Measurements from ENCODE around the gene ADCY4.
"Not testable (repeated sequence)": the region's sequence is repeated elsewhere in the genome, so short reads cannot be mapped to it uniquely, and the experiment has no call there.

Gene ADCY4

DNA sequence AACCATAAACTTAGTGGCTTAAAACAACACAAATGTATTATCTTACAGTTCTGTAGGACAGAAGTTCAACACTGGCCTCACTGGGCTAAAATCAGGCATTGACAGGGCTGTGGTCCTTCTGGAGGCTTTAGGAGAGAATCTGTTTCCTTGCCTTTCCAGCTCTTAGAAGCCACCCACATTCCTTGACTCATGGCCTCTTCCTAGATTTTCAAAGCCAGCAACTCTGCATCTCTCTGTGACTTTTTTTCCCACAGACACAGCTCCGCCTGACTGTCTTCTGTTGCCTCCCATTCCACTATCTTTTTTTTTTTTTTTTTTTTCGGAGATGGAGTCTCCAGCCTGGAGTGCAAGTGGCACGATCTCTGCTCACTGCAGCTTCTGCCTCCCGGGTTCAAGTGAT is 21.3 kb upstream of the ADCY4 start:
- Histone ChIP-seq H3K27me3 (ENCODE audit: low read length) (no peaks in the 10 kb centered on the region), H3F3A (ENCODE audit: insufficient read depth) (no peaks in the 10 kb centered on the region), H3K9me3 (ENCODE audit: insufficient read depth, low read length) (no peaks in the 10 kb centered on the region), H2AFZ (ENCODE audit: low read depth, low read length, severe bottlenecking) (no peak overlapping the region), H3K36me3 (ENCODE audit: low read length) (no peaks in the 10 kb centered on the region), H3K4me3 (ENCODE audit: insufficient read depth, low read length, poor library complexity, severe bottlenecking) (no peak overlapping the region), H3K79me2 (ENCODE audit: insufficient read depth, low read length) (no peaks in the 10 kb centered on the region), H3K27ac (ENCODE audit: low read depth, low read length) (no peak overlapping the region), H3K9ac (ENCODE audit: low read length) (no peak overlapping the region), H3K9me2 (replicated peaks; ENCODE audit: insufficient read depth, low read length) (no peaks in the 10 kb centered on the region), H3K4me2 (ENCODE audit: low read depth, low read length, poor library complexity, severe bottlenecking) (no peak overlapping the region), H4K20me1 (ENCODE audit: low read depth, low read length) (no peaks in the 10 kb centered on the region)
- no peak for TF ChIP-seq EZH2phosphoT487 (conservative IDR thresholded peaks at IDR 0.05; ENCODE audit: low read length)
- TF ChIP-seq, protein P1, sequence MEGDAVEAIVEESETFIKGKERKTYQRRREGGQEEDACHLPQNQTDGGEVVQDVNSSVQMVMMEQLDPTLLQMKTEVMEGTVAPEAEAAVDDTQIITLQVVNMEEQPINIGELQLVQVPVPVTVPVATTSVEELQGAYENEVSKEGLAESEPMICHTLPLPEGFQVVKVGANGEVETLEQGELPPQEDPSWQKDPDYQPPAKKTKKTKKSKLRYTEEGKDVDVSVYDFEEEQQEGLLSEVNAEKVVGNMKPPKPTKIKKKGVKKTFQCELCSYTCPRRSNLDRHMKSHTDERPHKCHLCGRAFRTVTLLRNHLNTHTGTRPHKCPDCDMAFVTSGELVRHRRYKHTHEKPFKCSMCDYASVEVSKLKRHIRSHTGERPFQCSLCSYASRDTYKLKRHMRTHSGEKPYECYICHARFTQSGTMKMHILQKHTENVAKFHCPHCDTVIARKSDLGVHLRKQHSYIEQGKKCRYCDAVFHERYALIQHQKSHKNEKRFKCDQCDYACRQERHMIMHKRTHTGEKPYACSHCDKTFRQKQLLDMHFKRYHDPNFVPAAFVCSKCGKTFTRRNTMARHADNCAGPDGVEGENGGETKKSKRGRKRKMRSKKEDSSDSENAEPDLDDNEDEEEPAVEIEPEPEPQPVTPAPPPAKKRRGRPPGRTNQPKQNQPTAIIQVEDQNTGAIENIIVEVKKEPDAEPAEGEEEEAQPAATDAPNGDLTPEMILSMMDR (IDR thresholded peaks at IDR 0.05; ENCODE audit: insufficient read depth, low read length, poor library complexity, severe bottlenecking), result no peak

DNA sequence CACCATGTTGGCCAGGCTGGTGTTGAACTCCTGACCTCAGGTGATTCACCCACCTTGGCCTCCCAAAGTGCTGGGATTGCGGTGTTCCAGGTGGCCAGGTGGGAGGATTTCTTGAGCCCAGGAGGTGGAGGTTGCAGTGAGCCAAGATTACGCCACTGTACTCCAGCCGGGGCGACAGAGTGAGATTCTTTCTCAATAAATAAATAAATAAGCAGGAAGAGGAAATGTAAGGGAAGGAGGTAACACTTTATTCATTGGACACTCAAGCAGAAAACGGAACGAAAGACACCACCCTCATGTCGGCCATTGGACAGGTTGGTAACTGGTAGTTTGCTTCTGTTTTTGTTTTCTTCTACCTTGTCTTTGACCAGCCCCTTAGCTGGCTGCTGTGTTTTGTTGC is 20.1 kb upstream of the ADCY4 start:
- Histone ChIP-seq H3K4me3 (ENCODE audit: insufficient read depth, low read length, poor library complexity, severe bottlenecking) (no peak overlapping the region), H2AFZ (ENCODE audit: low read depth, low read length, severe bottlenecking) (no peak overlapping the region), H3K9me3 (ENCODE audit: insufficient read depth, low read length) (no peaks in the 10 kb centered on the region), H3K9me2 (replicated peaks; ENCODE audit: insufficient read depth, low read length) (no peaks in the 10 kb centered on the region), H3K27ac (ENCODE audit: low read depth, low read length) (no peak overlapping the region), H3K36me3 (ENCODE audit: low read length) (no peaks in the 10 kb centered on the region), H3K4me2 (ENCODE audit: low read depth, low read length, poor library complexity, severe bottlenecking) (no peak overlapping the region), H3F3A (ENCODE audit: insufficient read depth) (no peaks in the 10 kb centered on the region), H3K79me2 (ENCODE audit: insufficient read depth, low read length) (no peaks in the 10 kb centered on the region), H3K27me3 (ENCODE audit: low read length) (no peaks in the 10 kb centered on the region), H4K20me1 (ENCODE audit: low read depth, low read length) (no peaks in the 10 kb centered on the region), H3K9ac (ENCODE audit: low read length) (no peak overlapping the region)
- no peak for TF ChIP-seq EZH2phosphoT487 (conservative IDR thresholded peaks at IDR 0.05; ENCODE audit: low read length)
- TF ChIP-seq, protein P1 (IDR thresholded peaks at IDR 0.05; ENCODE audit: insufficient read depth, low read length, poor library complexity, severe bottlenecking), result no peak

DNA sequence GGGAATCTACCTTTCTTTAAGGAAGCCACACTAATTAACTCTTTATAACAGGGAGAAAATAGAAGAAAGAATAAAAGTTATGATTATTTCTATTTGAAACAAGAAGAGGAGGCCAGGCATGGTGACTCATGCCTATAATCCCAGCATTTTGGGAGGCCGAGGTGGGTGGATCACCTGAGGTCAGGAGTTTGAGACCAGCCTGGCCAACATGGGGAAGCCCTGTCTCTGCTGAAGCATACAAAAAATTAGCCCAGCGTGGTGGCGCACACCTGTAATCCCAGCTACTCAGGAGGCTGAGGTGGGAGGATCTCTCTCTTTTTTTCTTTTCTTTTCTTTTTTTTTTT is 19.6 kb upstream of the ADCY4 start:
- H3K9me2 ChIP-seq (replicated peaks; ENCODE audit: insufficient read depth, low read length); H3K27me3 ChIP-seq (ENCODE audit: low read length); H4K20me1 ChIP-seq (ENCODE audit: low read depth, low read length); H3K4me3 ChIP-seq (ENCODE audit: insufficient read depth, low read length, poor library complexity, severe bottlenecking); H3K27ac ChIP-seq (ENCODE audit: low read depth, low read length); H3K4me2 ChIP-seq (ENCODE audit: low read depth, low read length, poor library complexity, severe bottlenecking); H3K36me3 ChIP-seq (ENCODE audit: low read length); H3K79me2 ChIP-seq (ENCODE audit: insufficient read depth, low read length); H2AFZ ChIP-seq (ENCODE audit: low read depth, low read length, severe bottlenecking); H3F3A ChIP-seq (ENCODE audit: insufficient read depth); H3K9ac ChIP-seq (ENCODE audit: low read length); H3K9me3 ChIP-seq (ENCODE audit: insufficient read depth, low read length): not testable (repeated sequence)

DNA sequence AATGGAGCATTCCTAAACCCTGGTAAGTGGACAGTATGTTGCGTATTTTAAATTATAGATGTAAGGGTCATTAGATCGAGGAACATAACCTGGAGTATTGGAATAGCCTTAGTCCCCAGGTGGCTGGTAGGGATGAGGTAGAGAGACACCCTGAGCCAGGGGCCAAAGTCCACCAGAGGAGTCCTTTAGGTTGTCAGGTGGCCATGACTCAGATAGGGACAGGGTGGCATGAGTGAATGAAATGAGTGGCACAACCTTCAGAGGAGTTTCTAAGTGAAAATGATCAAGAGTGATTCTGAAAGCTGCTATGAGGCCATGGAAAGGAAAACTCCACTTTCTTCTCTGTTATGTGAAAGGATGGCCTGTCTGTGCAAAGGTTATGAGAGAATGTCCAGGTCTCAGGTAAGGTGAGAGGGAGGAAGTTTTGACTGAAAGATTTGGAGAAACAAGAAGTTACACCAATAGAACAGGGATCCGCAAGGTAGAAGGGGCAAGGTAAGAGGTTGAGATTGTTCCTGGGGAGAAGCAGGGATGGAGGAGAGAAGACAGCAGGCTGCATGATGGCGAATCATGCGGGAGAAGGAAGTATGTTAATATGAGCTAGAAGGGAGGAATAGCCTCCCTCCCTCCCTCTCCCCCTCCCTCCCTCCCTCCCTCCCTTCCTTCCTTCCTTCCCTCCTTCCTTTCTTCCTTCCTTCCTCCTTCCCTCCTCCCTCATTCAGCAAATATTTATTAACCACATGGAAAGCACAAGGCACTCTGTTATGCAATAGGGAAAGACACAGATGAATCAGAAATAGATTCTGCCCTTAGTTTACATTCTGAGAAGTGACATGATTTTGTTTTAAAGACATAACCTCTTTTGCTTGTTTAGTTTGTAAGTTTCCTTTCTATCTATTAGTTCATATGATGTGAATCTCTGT is 18.9 kb upstream of the ADCY4 start:
- Histone ChIP-seq H3K27ac (ENCODE audit: low read depth, low read length) (no peak overlapping the region), H3K9ac (ENCODE audit: low read length) (no peak overlapping the region)
- TF ChIP-seq, protein P1 (IDR thresholded peaks at IDR 0.05; ENCODE audit: insufficient read depth, low read length, poor library complexity, severe bottlenecking), result no peak
- no peak for TF ChIP-seq EZH2phosphoT487 (conservative IDR thresholded peaks at IDR 0.05; ENCODE audit: low read length)

More for the DNA sequence above, 18.9 kb upstream of the ADCY4 start:
- Histone ChIP-seq H3K4me2 (ENCODE audit: low read depth, low read length, poor library complexity, severe bottlenecking) (no peak overlapping the region), H4K20me1 (ENCODE audit: low read depth, low read length) (no peaks in the 10 kb centered on the region), H3K4me3 (ENCODE audit: insufficient read depth, low read length, poor library complexity, severe bottlenecking) (no peak overlapping the region), H3K36me3 (ENCODE audit: low read length) (no peaks in the 10 kb centered on the region), H3K27me3 (ENCODE audit: low read length) (no peaks in the 10 kb centered on the region), H3K79me2 (ENCODE audit: insufficient read depth, low read length) (no peaks in the 10 kb centered on the region), H3K9me3 (ENCODE audit: insufficient read depth, low read length) (no peaks in the 10 kb centered on the region), H3F3A (ENCODE audit: insufficient read depth) (no peaks in the 10 kb centered on the region), H2AFZ (ENCODE audit: low read depth, low read length, severe bottlenecking) (no peak overlapping the region), H3K9me2 (replicated peaks; ENCODE audit: insufficient read depth, low read length) (no peaks in the 10 kb centered on the region)
